Lower leg skin (tissue), 4 donors: ENCODE results near the gene C1orf210. TPM values are rescaled to one million over a fixed set of nuclear protein-coding genes. Genes with fewer than 3 reads are reported as not detected.

Experiments used
- DNase-seq, 2 donors: peaks; one replicate each; pipeline ENCODE4 v3.0.0-alpha.2; 2019; ENCODE audit warnings: low spot score in 2 of 2
- H3K4me3 ChIP-seq: fragments of 200-600 bp; sonication (generic); 2 replicates; pipeline ENCODE4 v1.5.1; 2017; ENCODE audit warnings: mild to moderate bottlenecking, low read depth; ENCODE audit not compliant: poor library complexity, severe bottlenecking
- CTCF ChIP-seq, 3 donors: fragments of 450-650 bp; IDR thresholded peaks; one replicate each; pipeline ENCODE4 v1.5.1; 2016; ENCODE audit warnings: antibody characterized with exemption in 3 of 3, mild to moderate bottlenecking in 3 of 3, moderate library complexity in 2 of 3
- POLR2A ChIP-seq, 2 donors: fragments of 450-650 bp; IDR thresholded peaks; one replicate each; pipeline ENCODE4 v1.6.1; 2016 to 2017; ENCODE audit warnings: antibody characterized with exemption in 2 of 2, mild to moderate bottlenecking in 1 of 2, moderate library complexity in 1 of 2
- WGBS, 2 donors: methylation state at CpG; one replicate each; pipeline ENCODE4 v1.1.5; 2018; 5-methylcytosine and 5-hydroxymethylcytosine counted together
- intact Hi-C: fragments of 100-400 bp; cut with DNase I; formaldehyde crosslinking; loops from one replicate; pipeline ENCODE4 v1.15.0; 2023; ENCODE audit warnings: low total_unique reads
- total RNA-seq, 4 donors: library from RNA; depleted of rRNA; stranded (reverse); fragments of >200 nt; gene quantifications; one replicate each; pipeline ENCODE4 v1.1.0, GENCODE V29; 2016

Gene C1orf210
- total RNA-seq, 4 donors from 2014 or later, result 16.1 to 28.2 (median 25.4) TPM

- no peak for DNase-seq
- TF ChIP-seq CTCF (IDR thresholded peaks at IDR 0.05), result no peak
- no peak overlapping the region for H3K4me3 ChIP-seq
- WGBS, 2 donors, result 76 to 84% methylated on average over 4 of the region's 4 CpGs
- intact Hi-C loops, result no loop called here
These were observed 52.9 kb downstream of the C1orf210 start for GRCh38 chr1:43232482-43232881.

GRCh38 chr1:43232074-43232473, 53.3 kb downstream of the C1orf210 start:
- TF ChIP-seq POLR2A (IDR thresholded peaks at IDR 0.05), result no peak
- TF ChIP-seq CTCF (IDR thresholded peaks at IDR 0.05), result no peak
- peak in 1 of 2 donors; percentile 68 for DNase-seq
- 47 to 55% methylated on average over 4 of the region's 4 CpGs for WGBS, 2 donors
- intact Hi-C loops, result no loop called here
- no peak overlapping the region for H3K4me3 ChIP-seq

Other genes with a start within 250 kb of the C1orf210 start
- 10 to 100 TPM; 25.2 to 57.2 (median 43.0) TPM for gene EBNA1BP2, start 113.3 kb downstream of the C1orf210 start, total RNA-seq
- under 1 TPM; 0.19 to 0.38 (median 0.24) TPM for gene CFAP57, start 113.3 kb downstream of the C1orf210 start, total RNA-seq
- gene TMEM125, start 15.6 kb downstream of the C1orf210 start, total RNA-seq, result 10 to 100 TPM; 13.6 to 34.5 (median 19.0) TPM
- gene TIE1, start 15.4 kb upstream of the C1orf210 start, total RNA-seq, result 10 to 100 TPM in 2 of 4 donors, 1 to 10 TPM in 2; 8.8 to 23.3 (median 10.9) TPM
- under 1 TPM in 1 of 4 donors, not detected in 3; 0.15 TPM for gene MPL, start 52.2 kb upstream of the C1orf210 start, total RNA-seq
- gene CDC20, start 73.4 kb upstream of the C1orf210 start, total RNA-seq, result 10 to 100 TPM in 1 of 4 donors, 1 to 10 TPM in 3; 2.7 to 12.1 (median 6.5) TPM
- 100 to 1,000 TPM; 359 to 592 (median 401) TPM for gene ELOVL1, start 82.4 kb upstream of the C1orf210 start, total RNA-seq
- 10 to 100 TPM; 43.6 to 58.4 (median 50.8) TPM for gene MED8, start 104.2 kb upstream of the C1orf210 start, total RNA-seq
- 10 to 100 TPM; 33.2 to 75.3 (median 42.0) TPM for gene SZT2, start 104.3 kb upstream of the C1orf210 start, total RNA-seq
- 10 to 100 TPM; 35.5 to 39.4 (median 38.0) TPM for gene HYI, start 168.3 kb upstream of the C1orf210 start, total RNA-seq
- 100 to 1,000 TPM; 204 to 236 (median 231) TPM for gene PTPRF, start 245.3 kb upstream of the C1orf210 start, total RNA-seq